Measurements from ENCODE around the gene RELB.

RELB gene

GRCh38 chr19:45076029-45076850 is 75.0 kb downstream of the RELB start, which contains the start of gene ZNF296:
TSS of gene ZNF296 (minus strand) at chr19:45076478. CDS start at chr19:45076373, 105 bp downstream.
- no peaks in the 10 kb centered on the region for H3K27me3 Mint-ChIP-seq
- H3K4me1 Mint-ChIP-seq (ENCODE audit: low read depth in 2 of 2): peaks cover 31 to 32% of the 10 kb centered on the region in 2 donors
- no peaks in the 10 kb centered on the region for H3K9me3 Mint-ChIP-seq
- H3K4me3 Mint-ChIP-seq: peak within 1 kb of the TSS; percentile 86 to 89
- ATAC-seq (replicated peaks) (peak; percentile 74), DNase-seq (peak; percentile 73 to 76 (median 76))
- H3K36me3 Mint-ChIP-seq (ENCODE audit: insufficient read depth): peaks cover 22% of the 10 kb centered on the region
- H3K27ac Mint-ChIP-seq: peak within 1 kb of the TSS; percentile 41 to 78

- Mint-ChIP-seq H3K27ac (peak overlapping the region; percentile 41 to 78), H3K4me1 (ENCODE audit: low read depth in 2 of 2) (peaks cover 35 to 41% of the 10 kb centered on the region in 2 donors), H3K4me3 (peak overlapping the region; percentile 86 to 89)
Observed at GRCh38 chr19:45076851-45077730, 75.8 kb downstream of the RELB start.

GRCh38 chr19:45078390-45079062 is 77.3 kb downstream of the RELB start:
- ATAC-seq (replicated peaks) (no peak), DNase-seq (no peak)
- peaks cover 40 to 44% of the 10 kb centered on the region in 2 donors for H3K4me1 Mint-ChIP-seq (ENCODE audit: low read depth in 2 of 2)
- no peaks in the 10 kb centered on the region for H3K9me3 Mint-ChIP-seq
- peak overlapping the region; percentile 98 to 99 for H3K4me3 Mint-ChIP-seq
- no peaks in the 10 kb centered on the region for H3K27me3 Mint-ChIP-seq
- peaks cover 27% of the 10 kb centered on the region for H3K36me3 Mint-ChIP-seq (ENCODE audit: insufficient read depth)
- peak overlapping the region; percentile 93 to 98 for H3K27ac Mint-ChIP-seq

More at GRCh38 chr19:45076851-45077730, 75.8 kb downstream of the RELB start:
- DNase-seq (no peak), ATAC-seq (replicated peaks) (no peak)
- no peaks in the 10 kb centered on the region for H3K9me3 Mint-ChIP-seq
- peaks cover 23% of the 10 kb centered on the region for H3K36me3 Mint-ChIP-seq (ENCODE audit: insufficient read depth)
- no peaks in the 10 kb centered on the region for H3K27me3 Mint-ChIP-seq

GRCh38 chr19:45079063-45079910 is 78.0 kb downstream of the RELB start, which contains the start of gene GEMIN7:
TSS of gene GEMIN7 (plus strand) at chr19:45079260. CDS start at chr19:45090115, 10,855 bp downstream.
- Mint-ChIP-seq H3K9me3 (no peaks in the 10 kb centered on the region), H3K27ac (peak within 1 kb of the TSS; percentile 93 to 98), H3K4me3 (peak within 1 kb of the TSS; percentile 98 to 99), H3K36me3 (ENCODE audit: insufficient read depth) (peaks cover 30% of the 10 kb centered on the region), H3K4me1 (ENCODE audit: low read depth in 2 of 2) (peaks cover 40 to 44% of the 10 kb centered on the region in 2 donors), H3K27me3 (no peaks in the 10 kb centered on the region)
- ATAC-seq (replicated peaks) (peak; percentile 59), DNase-seq (peak; percentile 70 to 80 (median 80))

GRCh38 chr19:45079911-45080370 is 78.7 kb downstream of the RELB start:
- H3K4me1 Mint-ChIP-seq (ENCODE audit: low read depth in 2 of 2): peaks cover 37 to 44% of the 10 kb centered on the region in 2 donors
- no peaks in the 10 kb centered on the region for H3K9me3 Mint-ChIP-seq
- DNase-seq: peak in 1 of 3 experiments; percentile 40
- peak overlapping the region; percentile 98 to 99 for H3K4me3 Mint-ChIP-seq
- ATAC-seq (replicated peaks): peak; percentile 2
- H3K27me3 Mint-ChIP-seq: no peaks in the 10 kb centered on the region
- H3K27ac Mint-ChIP-seq: peak overlapping the region; percentile 93 to 98
- H3K36me3 Mint-ChIP-seq (ENCODE audit: insufficient read depth): peaks cover 33% of the 10 kb centered on the region

GRCh38 chr19:45082170-45082569 is 80.9 kb downstream of the RELB start:
- Mint-ChIP-seq H3K27ac (peak overlapping the region in 1 of 2 donors; percentile 12), H3K36me3 (ENCODE audit: insufficient read depth) (peaks cover 35% of the 10 kb centered on the region), H3K9me3 (no peaks in the 10 kb centered on the region), H3K4me3 (peak overlapping the region; percentile 63 to 99), H3K4me1 (ENCODE audit: low read depth in 2 of 2) (peaks cover 32 to 45% of the 10 kb centered on the region in 2 donors), H3K27me3 (no peaks in the 10 kb centered on the region)
- DNase-seq (no peak), ATAC-seq (replicated peaks) (no peak)

- H3K4me1 Mint-ChIP-seq (ENCODE audit: low read depth in 2 of 2): peaks cover 26% of the 10 kb centered on the region in 2 donors
- no peak for ATAC-seq (replicated peaks)
- H3K27ac Mint-ChIP-seq: peak overlapping the region; percentile 39 to 47
- no peak overlapping the region for H3K4me3 Mint-ChIP-seq
- peaks cover 38% of the 10 kb centered on the region for H3K36me3 Mint-ChIP-seq (ENCODE audit: insufficient read depth)
- no peaks in the 10 kb centered on the region for H3K9me3 Mint-ChIP-seq
- H3K27me3 Mint-ChIP-seq: no peaks in the 10 kb centered on the region
- no peak for DNase-seq
Observed at GRCh38 chr19:45086480-45086879, 85.2 kb downstream of the RELB start.

- Mint-ChIP-seq H3K4me1 (ENCODE audit: low read depth in 2 of 2) (peaks cover 24 to 25% of the 10 kb centered on the region in 2 donors), H3K36me3 (ENCODE audit: insufficient read depth) (peaks cover 42% of the 10 kb centered on the region), H3K9me3 (no peaks in the 10 kb centered on the region), H3K27me3 (no peaks in the 10 kb centered on the region), H3K27ac (peak overlapping the region; percentile 39 to 47), H3K4me3 (peak overlapping the region; percentile 45 to 46)
- peak; percentile 91 for ATAC-seq (replicated peaks)
- DNase-seq: peak; percentile 80 to 85 (median 83)
Observed at GRCh38 chr19:45087531-45087930, 86.3 kb downstream of the RELB start.

All from effector memory CD8-positive, alpha-beta T cell (primary cell).